ENCODE data around the gene GPR183. TPM values are rescaled to one million over a fixed set of nuclear protein-coding genes. Genes with fewer than 3 reads are reported as not detected.
A peak's percentile ranks its signal among the peaks of the same experiment; 100 is the strongest.

Gene GPR183
- total RNA-seq, 1 donor from 2014 or later: 4.9 TPM

- peak overlapping the region; percentile 95 for H3K27ac ChIP-seq (ENCODE audit: low read depth, low read length)
- peaks cover 61% of the 10 kb centered on the region for H3K4me1 Mint-ChIP-seq (ENCODE audit: low read depth, unreplicated experiment)
These were observed 595 bp upstream of the GPR183 start for GRCh38 chr13:99307648-99308339.

DNA sequence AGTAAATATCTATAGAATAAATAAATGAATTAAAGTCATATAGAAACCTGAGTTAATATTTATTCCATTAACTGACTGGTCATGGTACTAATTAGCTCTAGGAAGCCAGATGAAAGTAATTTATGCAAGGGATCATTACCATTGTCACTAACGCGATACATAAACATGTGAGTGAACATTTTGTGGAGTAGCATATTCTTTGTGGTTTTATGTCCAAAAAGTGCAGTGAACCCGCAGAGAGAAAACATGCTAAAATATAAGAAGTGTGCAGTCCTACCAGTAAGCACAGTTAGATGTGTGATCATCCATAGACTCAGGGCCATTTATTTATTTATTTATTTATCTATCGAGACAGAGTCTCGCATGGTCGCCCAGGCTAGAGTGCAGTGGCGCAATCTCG lies 1.6 kb downstream of the GPR183 start:
- Mint-ChIP-seq H3K4me3 (ENCODE audit: unreplicated experiment) (no peak overlapping the region), H3K27me3 (ENCODE audit: low read depth, unreplicated experiment) (no peaks in the 10 kb centered on the region), H3K4me1 (ENCODE audit: low read depth, unreplicated experiment) (peaks cover 50% of the 10 kb centered on the region), H3K9me3 (ENCODE audit: unreplicated experiment) (no peaks in the 10 kb centered on the region), H3K27ac (ENCODE audit: unreplicated experiment) (no peak overlapping the region), H3K36me3 (ENCODE audit: low read depth, unreplicated experiment) (peaks cover 4% of the 10 kb centered on the region)
- peaks cover 30% of the 10 kb centered on the region for H3K4me1 ChIP-seq (ENCODE audit: insufficient read depth, low read length)
- DNase-seq (ENCODE audit: low read depth): no peak
- no peaks in the 10 kb centered on the region for H3K9me3 ChIP-seq (ENCODE audit: insufficient read depth, low read depth, low read length)
- no peaks in the 10 kb centered on the region for H3K79me2 ChIP-seq (ENCODE audit: insufficient read depth, low read length)
- no peaks in the 10 kb centered on the region for H3K36me3 ChIP-seq (ENCODE audit: insufficient read depth, low read length)
- TF ChIP-seq, protein P1, sequence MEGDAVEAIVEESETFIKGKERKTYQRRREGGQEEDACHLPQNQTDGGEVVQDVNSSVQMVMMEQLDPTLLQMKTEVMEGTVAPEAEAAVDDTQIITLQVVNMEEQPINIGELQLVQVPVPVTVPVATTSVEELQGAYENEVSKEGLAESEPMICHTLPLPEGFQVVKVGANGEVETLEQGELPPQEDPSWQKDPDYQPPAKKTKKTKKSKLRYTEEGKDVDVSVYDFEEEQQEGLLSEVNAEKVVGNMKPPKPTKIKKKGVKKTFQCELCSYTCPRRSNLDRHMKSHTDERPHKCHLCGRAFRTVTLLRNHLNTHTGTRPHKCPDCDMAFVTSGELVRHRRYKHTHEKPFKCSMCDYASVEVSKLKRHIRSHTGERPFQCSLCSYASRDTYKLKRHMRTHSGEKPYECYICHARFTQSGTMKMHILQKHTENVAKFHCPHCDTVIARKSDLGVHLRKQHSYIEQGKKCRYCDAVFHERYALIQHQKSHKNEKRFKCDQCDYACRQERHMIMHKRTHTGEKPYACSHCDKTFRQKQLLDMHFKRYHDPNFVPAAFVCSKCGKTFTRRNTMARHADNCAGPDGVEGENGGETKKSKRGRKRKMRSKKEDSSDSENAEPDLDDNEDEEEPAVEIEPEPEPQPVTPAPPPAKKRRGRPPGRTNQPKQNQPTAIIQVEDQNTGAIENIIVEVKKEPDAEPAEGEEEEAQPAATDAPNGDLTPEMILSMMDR (IDR thresholded peaks at IDR 0.05; ENCODE audit: insufficient read depth, low read depth, low read length): no peak
- TF ChIP-seq EZH2 (IDR thresholded peaks at IDR 0.05; ENCODE audit: insufficient read depth, low read length): no peak
- no peaks in the 10 kb centered on the region for H4K20me1 ChIP-seq (ENCODE audit: insufficient read depth, low read length)
- FAIRE-seq: no peak
- no peak overlapping the region for H3K4me2 ChIP-seq (ENCODE audit: low read length)
- H3K9ac ChIP-seq (ENCODE audit: low read length): no peak overlapping the region
- H3K4me3 ChIP-seq (ENCODE audit: insufficient read depth, low read depth, low read length): no peak overlapping the region
- no peaks in the 10 kb centered on the region for H3K27me3 ChIP-seq (ENCODE audit: insufficient read depth, low read length)
- H2AFZ ChIP-seq (ENCODE audit: low read depth, low read length): no peak overlapping the region
- no peak overlapping the region for H3K27ac ChIP-seq (ENCODE audit: low read depth, low read length)

More at GRCh38 chr13:99307648-99308339, 595 bp upstream of the GPR183 start:
- Mint-ChIP-seq H3K9me3 (ENCODE audit: unreplicated experiment) (no peaks in the 10 kb centered on the region), H3K27ac (ENCODE audit: unreplicated experiment) (peak overlapping the region; percentile 98), H3K27me3 (ENCODE audit: low read depth, unreplicated experiment) (no peaks in the 10 kb centered on the region), H3K4me3 (ENCODE audit: unreplicated experiment) (peak overlapping the region; percentile 74), H3K36me3 (ENCODE audit: low read depth, unreplicated experiment) (peaks cover 6% of the 10 kb centered on the region)
- Histone ChIP-seq H3K36me3 (ENCODE audit: insufficient read depth, low read length) (no peaks in the 10 kb centered on the region), H3K4me3 (ENCODE audit: insufficient read depth, low read depth, low read length) (no peak overlapping the region), H3K79me2 (ENCODE audit: insufficient read depth, low read length) (peaks cover 5% of the 10 kb centered on the region), H2AFZ (ENCODE audit: low read depth, low read length) (no peak overlapping the region), H4K20me1 (ENCODE audit: insufficient read depth, low read length) (peaks cover 5% of the 10 kb centered on the region), H3K4me2 (ENCODE audit: low read length) (peak overlapping the region; percentile 70), H3K4me1 (ENCODE audit: insufficient read depth, low read length) (peaks cover 46% of the 10 kb centered on the region), H3K27me3 (ENCODE audit: insufficient read depth, low read length) (no peaks in the 10 kb centered on the region), H3K9ac (ENCODE audit: low read length) (peak overlapping the region; percentile 76), H3K9me3 (ENCODE audit: insufficient read depth, low read depth, low read length) (no peaks in the 10 kb centered on the region)
- FAIRE-seq (peak; percentile 64), DNase-seq (ENCODE audit: low read depth) (peak; percentile 87)
- TF ChIP-seq, protein P1 (IDR thresholded peaks at IDR 0.05; ENCODE audit: insufficient read depth, low read depth, low read length): no peak
- no peak for TF ChIP-seq EZH2 (IDR thresholded peaks at IDR 0.05; ENCODE audit: insufficient read depth, low read length)

DNA sequence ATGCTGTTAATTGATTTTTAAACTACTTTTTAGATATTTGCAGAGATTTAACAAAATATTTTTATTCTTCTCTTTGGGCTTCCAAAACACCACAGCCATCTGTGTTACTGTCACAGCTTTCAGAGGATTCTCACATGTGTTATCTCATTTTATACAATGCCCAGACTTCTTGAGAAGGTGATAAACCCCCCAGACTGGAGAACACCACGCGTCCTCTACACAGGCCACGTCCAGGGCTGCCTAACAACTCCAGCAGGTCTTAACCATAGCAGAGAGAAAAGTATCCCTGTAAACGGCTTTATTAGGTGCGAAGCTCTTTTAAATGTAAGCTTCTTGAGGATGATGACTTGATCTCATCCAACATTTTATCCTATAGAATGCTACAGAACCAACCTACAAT lies 2.0 kb downstream of the GPR183 start:
- Mint-ChIP-seq H3K36me3 (ENCODE audit: low read depth, unreplicated experiment) (peaks cover 4% of the 10 kb centered on the region), H3K27me3 (ENCODE audit: low read depth, unreplicated experiment) (no peaks in the 10 kb centered on the region), H3K4me3 (ENCODE audit: unreplicated experiment) (no peak overlapping the region), H3K27ac (ENCODE audit: unreplicated experiment) (no peak overlapping the region), H3K9me3 (ENCODE audit: unreplicated experiment) (no peaks in the 10 kb centered on the region), H3K4me1 (ENCODE audit: low read depth, unreplicated experiment) (peaks cover 52% of the 10 kb centered on the region)
- Histone ChIP-seq H3K27me3 (ENCODE audit: insufficient read depth, low read length) (no peaks in the 10 kb centered on the region), H3K36me3 (ENCODE audit: insufficient read depth, low read length) (no peaks in the 10 kb centered on the region), H2AFZ (ENCODE audit: low read depth, low read length) (no peak overlapping the region), H3K9ac (ENCODE audit: low read length) (no peak overlapping the region), H3K4me2 (ENCODE audit: low read length) (no peak overlapping the region), H4K20me1 (ENCODE audit: insufficient read depth, low read length) (no peaks in the 10 kb centered on the region), H3K4me3 (ENCODE audit: insufficient read depth, low read depth, low read length) (no peak overlapping the region), H3K4me1 (ENCODE audit: insufficient read depth, low read length) (peaks cover 27% of the 10 kb centered on the region), H3K27ac (ENCODE audit: low read depth, low read length) (no peak overlapping the region), H3K9me3 (ENCODE audit: insufficient read depth, low read depth, low read length) (no peaks in the 10 kb centered on the region), H3K79me2 (ENCODE audit: insufficient read depth, low read length) (no peaks in the 10 kb centered on the region)
- DNase-seq (ENCODE audit: low read depth) (no peak), FAIRE-seq (no peak)
- TF ChIP-seq EZH2 (IDR thresholded peaks at IDR 0.05; ENCODE audit: insufficient read depth, low read length): no peak
- TF ChIP-seq, protein P1 (IDR thresholded peaks at IDR 0.05; ENCODE audit: insufficient read depth, low read depth, low read length): no peak
